Neural crest cell (in vitro differentiated cells): ENCODE measurements around the gene UNC5B. TPM values are rescaled to one million over a fixed set of nuclear protein-coding genes. Genes with fewer than 3 reads are reported as not detected.

Source experiments
- DNase-seq: peaks from one replicate; pipeline ENCODE4 v3.0.0; 2021; ENCODE audit warnings: low read depth, mixed read lengths, low spot score
- H3K27ac Mint-ChIP-seq: one replicate; pipeline ENCODE4 v1.8.0; 2021; ENCODE audit warnings: mild to moderate bottlenecking, mixed read lengths; ENCODE audit not compliant: unreplicated experiment
- H3K27me3 Mint-ChIP-seq: 2 replicates; pipeline ENCODE4 v1.8.0; 2021; ENCODE audit warnings: low read depth, mild to moderate bottlenecking, mixed read lengths
- H3K36me3 Mint-ChIP-seq: 2 replicates; pipeline ENCODE4 v1.8.0; 2021; ENCODE audit warnings: low read depth, mild to moderate bottlenecking, mixed read lengths
- H3K4me1 Mint-ChIP-seq: 2 replicates; pipeline ENCODE4 v1.8.0; 2021; ENCODE audit warnings: mixed read lengths
- H3K4me3 Mint-ChIP-seq: one replicate; pipeline ENCODE4 v1.8.0; 2021; ENCODE audit warnings: mild to moderate bottlenecking, mixed read lengths
- H3K9me3 Mint-ChIP-seq: 2 replicates; pipeline ENCODE4 v1.8.0; 2021; ENCODE audit warnings: mixed read lengths
- total RNA-seq: library from RNA; stranded (reverse); gene quantifications from 2 replicates; pipeline ENCODE4 v1.2.1, GENCODE V29; 2021
- TF ChIP-seq, protein P1 (sequence below): fragments of 200-600 bp; sonication (generic); conservative IDR thresholded peaks from 2 replicates; pipeline ENCODE4 v1.5.0; 2021; ENCODE audit warnings: antibody characterized with exemption, mild to moderate bottlenecking

UNC5B gene
- total RNA-seq, 1 donor from 2014 or later = 1.3 TPM

DNA sequence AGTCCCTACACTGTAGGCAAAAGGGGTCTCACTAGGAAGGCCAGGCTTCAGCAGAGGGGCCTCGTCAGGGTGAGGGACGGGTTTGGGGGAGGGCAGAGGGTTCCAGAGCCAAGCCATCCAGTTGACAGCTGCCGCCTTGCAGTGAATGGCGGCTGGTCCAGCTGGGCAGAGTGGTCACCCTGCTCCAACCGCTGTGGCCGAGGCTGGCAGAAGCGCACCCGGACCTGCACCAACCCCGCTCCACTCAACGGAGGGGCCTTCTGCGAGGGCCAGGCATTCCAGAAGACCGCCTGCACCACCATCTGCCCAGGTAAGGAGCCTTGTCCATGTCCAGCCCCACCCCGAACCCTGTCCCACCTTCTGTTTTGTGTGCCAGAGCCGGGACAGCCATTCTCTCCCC, 75.1 kb downstream of the UNC5B start:
- Mint-ChIP-seq H3K27me3 (no peaks in the 10 kb centered on the region), H3K4me1 (no peaks in the 10 kb centered on the region)
- TF ChIP-seq, protein P1, sequence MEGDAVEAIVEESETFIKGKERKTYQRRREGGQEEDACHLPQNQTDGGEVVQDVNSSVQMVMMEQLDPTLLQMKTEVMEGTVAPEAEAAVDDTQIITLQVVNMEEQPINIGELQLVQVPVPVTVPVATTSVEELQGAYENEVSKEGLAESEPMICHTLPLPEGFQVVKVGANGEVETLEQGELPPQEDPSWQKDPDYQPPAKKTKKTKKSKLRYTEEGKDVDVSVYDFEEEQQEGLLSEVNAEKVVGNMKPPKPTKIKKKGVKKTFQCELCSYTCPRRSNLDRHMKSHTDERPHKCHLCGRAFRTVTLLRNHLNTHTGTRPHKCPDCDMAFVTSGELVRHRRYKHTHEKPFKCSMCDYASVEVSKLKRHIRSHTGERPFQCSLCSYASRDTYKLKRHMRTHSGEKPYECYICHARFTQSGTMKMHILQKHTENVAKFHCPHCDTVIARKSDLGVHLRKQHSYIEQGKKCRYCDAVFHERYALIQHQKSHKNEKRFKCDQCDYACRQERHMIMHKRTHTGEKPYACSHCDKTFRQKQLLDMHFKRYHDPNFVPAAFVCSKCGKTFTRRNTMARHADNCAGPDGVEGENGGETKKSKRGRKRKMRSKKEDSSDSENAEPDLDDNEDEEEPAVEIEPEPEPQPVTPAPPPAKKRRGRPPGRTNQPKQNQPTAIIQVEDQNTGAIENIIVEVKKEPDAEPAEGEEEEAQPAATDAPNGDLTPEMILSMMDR = no peak

DNA sequence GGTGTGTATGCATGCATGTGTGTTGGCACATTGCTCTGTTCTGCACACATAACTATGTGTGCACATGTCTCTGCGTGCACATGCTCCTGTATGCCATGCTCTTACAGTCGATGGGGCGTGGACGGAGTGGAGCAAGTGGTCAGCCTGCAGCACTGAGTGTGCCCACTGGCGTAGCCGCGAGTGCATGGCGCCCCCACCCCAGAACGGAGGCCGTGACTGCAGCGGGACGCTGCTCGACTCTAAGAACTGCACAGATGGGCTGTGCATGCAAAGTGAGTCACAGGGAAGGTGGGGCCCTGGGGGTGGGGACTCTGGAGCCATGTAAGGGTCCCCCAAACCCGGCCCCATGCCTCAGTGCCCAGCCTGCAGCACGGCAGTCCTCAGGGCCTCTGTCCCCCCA, 76.1 kb downstream of the UNC5B start:
- no peaks in the 10 kb centered on the region for H3K9me3 Mint-ChIP-seq
- TF ChIP-seq, protein P1 = no peak
- no peak overlapping the region for H3K27ac Mint-ChIP-seq
- no peak overlapping the region for H3K4me3 Mint-ChIP-seq
- no peaks in the 10 kb centered on the region for H3K27me3 Mint-ChIP-seq
- no peaks in the 10 kb centered on the region for H3K36me3 Mint-ChIP-seq
- H3K4me1 Mint-ChIP-seq = no peaks in the 10 kb centered on the region
- no peak for DNase-seq

More for the DNA sequence above, 75.1 kb downstream of the UNC5B start:
- DNase-seq = no peak
- Mint-ChIP-seq H3K4me3 (no peak overlapping the region), H3K9me3 (no peaks in the 10 kb centered on the region), H3K27ac (no peak overlapping the region), H3K36me3 (no peaks in the 10 kb centered on the region)

DNA sequence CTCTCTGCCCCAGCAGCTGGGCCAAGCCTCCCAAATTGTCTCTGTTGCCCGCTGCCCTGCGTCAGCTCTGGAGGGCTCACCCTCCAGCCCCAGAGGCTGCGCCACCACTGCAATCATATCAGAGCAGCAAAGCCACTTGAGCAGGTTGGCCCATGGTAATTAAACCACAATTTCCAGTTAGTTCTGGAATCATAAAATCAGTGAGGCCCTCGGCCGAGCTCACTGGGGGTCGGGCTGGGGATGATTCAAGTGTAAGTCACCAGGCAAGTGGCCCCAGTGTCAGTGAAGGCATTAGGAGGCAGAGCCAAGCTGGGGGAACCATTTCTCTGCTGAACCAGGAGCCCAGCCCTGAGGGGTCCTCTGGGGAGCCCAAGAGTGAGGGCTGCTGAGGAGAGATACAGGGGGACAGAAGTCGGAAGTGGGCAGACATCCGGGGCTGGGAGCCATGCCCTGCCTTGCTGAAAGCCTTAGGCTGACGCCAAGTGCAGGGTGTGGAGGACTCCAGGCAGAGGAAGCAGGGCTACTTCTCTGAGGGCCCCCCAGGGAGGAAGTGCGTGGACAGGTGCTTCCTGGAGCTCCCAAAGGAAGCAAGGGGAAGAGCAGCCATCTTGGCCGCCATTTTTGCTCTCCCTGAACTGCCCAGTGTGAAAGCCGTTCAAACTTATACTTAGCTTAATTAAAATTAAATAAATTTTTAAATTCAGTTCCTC, 77.2 kb downstream of the UNC5B start:
- TF ChIP-seq, protein P1 = no peak
- Mint-ChIP-seq H3K4me3 (no peak overlapping the region), H3K4me1 (no peaks in the 10 kb centered on the region), H3K36me3 (no peaks in the 10 kb centered on the region), H3K27me3 (peaks cover 2% of the 10 kb centered on the region), H3K27ac (no peak overlapping the region), H3K9me3 (no peaks in the 10 kb centered on the region)
- no peak for DNase-seq

DNA sequence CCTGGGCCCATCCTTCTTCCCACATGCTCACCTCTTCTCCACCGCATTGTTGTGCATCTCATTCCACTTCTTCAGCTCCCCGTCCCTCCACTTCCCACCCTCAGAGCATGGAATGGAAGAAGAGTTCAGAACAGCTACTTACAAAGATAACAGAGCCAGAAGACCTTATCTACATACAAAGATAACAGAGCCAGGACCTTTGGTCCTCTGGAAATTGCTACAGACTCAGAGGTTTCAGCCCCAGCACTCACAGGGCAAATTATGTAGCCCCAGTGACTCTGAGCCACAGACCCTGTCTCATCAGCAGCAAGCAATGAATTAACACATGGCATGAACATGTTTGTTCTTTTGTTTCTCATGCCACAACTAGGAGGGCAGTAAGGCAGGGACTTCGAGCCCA, 78.0 kb downstream of the UNC5B start:
- Mint-ChIP-seq H3K27me3 (peaks cover 2% of the 10 kb centered on the region), H3K36me3 (no peaks in the 10 kb centered on the region), H3K4me3 (no peak overlapping the region), H3K9me3 (no peaks in the 10 kb centered on the region), H3K27ac (no peak overlapping the region), H3K4me1 (no peaks in the 10 kb centered on the region)
- no peak for DNase-seq
- TF ChIP-seq, protein P1 = no peak

DNA sequence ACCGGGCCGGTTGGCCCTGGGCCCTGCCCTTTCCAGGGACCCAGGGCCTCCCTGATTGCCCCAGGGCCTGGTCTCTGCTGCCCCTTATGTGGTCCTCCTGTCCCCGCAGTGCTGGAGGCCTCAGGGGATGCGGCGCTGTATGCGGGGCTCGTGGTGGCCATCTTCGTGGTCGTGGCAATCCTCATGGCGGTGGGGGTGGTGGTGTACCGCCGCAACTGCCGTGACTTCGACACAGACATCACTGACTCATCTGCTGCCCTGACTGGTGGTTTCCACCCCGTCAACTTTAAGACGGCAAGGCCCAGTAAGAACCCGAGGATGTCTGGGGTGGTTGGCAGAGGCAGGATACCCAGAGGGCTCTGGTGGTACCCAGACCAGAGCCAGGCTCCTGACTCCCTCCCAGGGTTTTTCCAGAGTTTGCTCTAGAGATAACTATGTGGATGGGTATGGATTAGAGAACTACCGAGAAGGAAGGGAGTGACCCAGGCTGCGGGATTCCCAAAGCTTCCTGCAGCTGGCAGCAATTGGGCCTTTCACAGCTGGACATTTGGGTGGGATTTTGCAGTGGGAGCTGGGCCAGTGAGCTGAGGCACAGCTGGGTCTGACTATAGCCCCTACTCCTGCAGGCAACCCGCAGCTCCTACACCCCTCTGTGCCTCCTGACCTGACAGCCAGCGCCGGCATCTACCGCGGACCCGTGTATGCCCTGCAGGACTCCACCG, 78.6 kb downstream of the UNC5B start:
- no peaks in the 10 kb centered on the region for H3K4me1 Mint-ChIP-seq
- no peak overlapping the region for H3K4me3 Mint-ChIP-seq
- DNase-seq = no peak
- no peaks in the 10 kb centered on the region for H3K9me3 Mint-ChIP-seq
- no peaks in the 10 kb centered on the region for H3K36me3 Mint-ChIP-seq
- TF ChIP-seq, protein P1 = no peak
- H3K27ac Mint-ChIP-seq = no peak overlapping the region
- H3K27me3 Mint-ChIP-seq = peaks cover 2% of the 10 kb centered on the region
